HCT116 (cell line): Measurements from ENCODE around the gene SMPDL3A. TPM values are rescaled to one million over a fixed set of nuclear protein-coding genes. Genes with fewer than 3 reads are reported as not detected.

Experiments used
- ATAC-seq: fragments of 200-7000 bp; cut with Tn5 transposase; 2 replicates; pipeline ENCODE4 v1.9.1; 2020; ENCODE audit warnings: mild to moderate bottlenecking, moderate library complexity
- BruUV-seq: library from RNA; stranded (reverse); fragments of 400-500 nt; replicated peaks from 2 replicates; lab custom pipeline; 2021; lab: Mats Ljungman, UMichigan
- CTCF ChIA-PET: fragments of 300-600 bp; sonication (Branson Sonifier 250); formaldehyde crosslinking; loops from one replicate; lab custom pipeline; 2021; ENCODE audit warnings: antibody characterized with exemption; lab: Charles Lee
- POLR2A ChIA-PET: fragments of 300-600, 350-600 bp; sonication (Branson Sonifier 250); formaldehyde crosslinking; loops from one replicate; lab custom pipeline; 2021; ENCODE audit warnings: antibody characterized with exemption; lab: Charles Lee
- RAD21 ChIA-PET, 2 experiments: fragments of 300-600 bp; sonication (Branson Sonifier 250); formaldehyde crosslinking; loops; one replicate each; lab custom pipeline; 2023; ENCODE audit warnings: low total read pairs in 2 of 2; ENCODE audit not compliant: uncharacterized antibody in 2 of 2, unreplicated experiment in 2 of 2, low non-redundant PET in 1 of 2; lab: Charles Lee
- DNase-seq: peaks from one replicate; pipeline ENCODE4 v3.0.0-alpha.2; 2010; ENCODE audit warnings: low read depth, low spot score
- H2AFZ ChIP-seq: fragments of 200-600 bp; shearing (Covaris generic), sonication (generic); 2 replicates; pipeline ENCODE4 v1.6.1; 2017; ENCODE audit warnings: low read depth, mixed run types, mixed read lengths, antibody characterized with exemption, low read length; ENCODE audit not compliant: poor library complexity, severe bottlenecking
- H3K27ac ChIP-seq: 2 replicates; pipeline ENCODE4 v1.5.1; 2012; ENCODE audit warnings: low read depth, low read length
- H3K27me3 ChIP-seq: fragments of 200-600 bp; sonication (generic); 2 replicates; pipeline ENCODE4 v1.6.1; 2016; ENCODE audit warnings: mixed run types, low read length, mixed read lengths; ENCODE audit not compliant: insufficient read depth
- H3K36me3 ChIP-seq, 2 experiments: fragments of 200-500 bp in 1 of 2; fragments of 200-600 bp in 1 of 2; sonication (Bioruptor generic) in 1 of 2; sonication (generic) in 1 of 2; 2 replicates each; pipeline versions ENCODE4 v1.5.1 to v1.6.1; 2014 to 2016; ENCODE audit warnings: low read length in 2 of 2, inconsistent platforms in 1 of 2, mixed read lengths in 1 of 2, mixed run types in 1 of 2; ENCODE audit not compliant: insufficient read depth in 2 of 2, control insufficient read depth in 1 of 2
- H3K4me1 ChIP-seq, 2 experiments: fragments of 200-600 bp in 1 of 2; sonication (generic) in 1 of 2; 2 replicates each; pipeline versions ENCODE4 v1.5.1 to v1.6.1; 2012 to 2017; ENCODE audit warnings: low read length in 2 of 2, inconsistent platforms in 1 of 2, mild to moderate bottlenecking in 1 of 2, mixed read lengths in 1 of 2, mixed run types in 1 of 2, moderate library complexity in 1 of 2; ENCODE audit not compliant: insufficient read depth in 2 of 2, control insufficient read depth in 1 of 2
- H3K4me2 ChIP-seq: fragments of 200-600 bp; sonication (generic); 2 replicates; pipeline ENCODE4 v1.6.1; 2017; ENCODE audit warnings: mixed run types, low read length, mixed read lengths
- H3K4me3 ChIP-seq, 2 experiments: fragments of 200-600 bp in 1 of 2; sonication (generic) in 1 of 2; replicated peaks in 1 of 2; 2 replicates each; pipeline ENCODE4 v1.5.1; 2011 to 2016; ENCODE audit warnings: low read length in 2 of 2, control low read depth in 1 of 2, low read depth in 1 of 2, mild to moderate bottlenecking in 1 of 2, mixed read lengths in 1 of 2, mixed run types in 1 of 2
- H3K79me2 ChIP-seq: fragments of 200-600 bp; sonication (generic); 2 replicates; pipeline ENCODE4 v1.6.1; 2017; ENCODE audit warnings: mild to moderate bottlenecking, mixed run types, low read length, moderate library complexity, mixed read lengths; ENCODE audit not compliant: insufficient read depth
- H3K9ac ChIP-seq: fragments of 200-600 bp; sonication (generic); 2 replicates; pipeline ENCODE4 v1.6.1; 2016; ENCODE audit warnings: low read length, mixed read lengths
- H3K9me2 ChIP-seq: fragments of 200-600 bp; sonication (generic), shearing (Covaris generic); 2 replicates; pipeline ENCODE4 v1.6.1; 2017; ENCODE audit warnings: mixed run types, mild to moderate bottlenecking, moderate library complexity; ENCODE audit not compliant: insufficient read depth
- H3K9me3 ChIP-seq, 2 experiments: fragments of 200-500 bp in 1 of 2; fragments of 200-600 bp in 1 of 2; sonication (Bioruptor generic) in 1 of 2; sonication (generic) in 1 of 2; 2 replicates each; pipeline ENCODE4 v1.6.1; 2014 to 2017; ENCODE audit warnings: low read length in 2 of 2, mixed read lengths in 2 of 2, inconsistent platforms in 1 of 2, low read depth in 1 of 2, mild to moderate bottlenecking in 1 of 2, mixed run types in 1 of 2, moderate library complexity in 1 of 2; ENCODE audit not compliant: control insufficient read depth in 1 of 2, insufficient read depth in 1 of 2
- H4K20me1 ChIP-seq: fragments of 200-600 bp; sonication (generic), shearing (Covaris generic); 2 replicates; pipeline ENCODE4 v1.6.1; 2017; ENCODE audit warnings: mixed run types, mild to moderate bottlenecking, moderate library complexity; ENCODE audit not compliant: insufficient read depth
- ATF3 ChIP-seq: IDR thresholded peaks from 2 replicates; pipeline ENCODE4 v1.6.1; 2012
- CEBPB ChIP-seq: IDR thresholded peaks from 2 replicates; pipeline ENCODE4 v1.6.1; 2012; ENCODE audit warnings: low read depth
- EGR1 ChIP-seq: IDR thresholded peaks from 2 replicates; pipeline ENCODE4 v1.6.1; 2012; ENCODE audit warnings: low read depth
- ELF1 ChIP-seq: IDR thresholded peaks from 2 replicates; pipeline ENCODE4 v1.6.1; 2012; ENCODE audit warnings: low read depth, borderline replicate concordance
- EZH2 ChIP-seq: fragments of 200-600 bp; sonication (generic); IDR thresholded peaks from 2 replicates; pipeline ENCODE4 v1.6.1; 2017; ENCODE audit warnings: antibody characterized with exemption, mixed run types
- EZH2phosphoT487 ChIP-seq: fragments of 200-600 bp; IDR thresholded peaks from 2 replicates; pipeline ENCODE4 v1.6.1; 2018; ENCODE audit warnings: antibody characterized with exemption, borderline replicate concordance
- FOSL1 ChIP-seq: IDR thresholded peaks from 2 replicates; pipeline ENCODE4 v1.6.1; 2012; ENCODE audit warnings: low read depth
- JUND ChIP-seq: IDR thresholded peaks from 2 replicates; pipeline ENCODE4 v1.6.1; 2012
- MAX ChIP-seq: IDR thresholded peaks from 2 replicates; pipeline ENCODE4 v1.6.1; 2012
- POLR2A ChIP-seq: IDR thresholded peaks from 2 replicates; pipeline ENCODE4 v1.7.0; 2011; ENCODE audit warnings: borderline replicate concordance; ENCODE audit not compliant: insufficient read depth, insufficient read length; ENCODE audit errors: extremely low read depth
- POLR2AphosphoS5 ChIP-seq: IDR thresholded peaks from 2 replicates; pipeline ENCODE4 v1.6.1; 2011; ENCODE audit warnings: mild to moderate bottlenecking, low read depth, low read length, moderate library complexity
- RAD21 ChIP-seq: IDR thresholded peaks from 2 replicates; pipeline ENCODE4 v1.6.1; 2012; ENCODE audit warnings: low read depth, mild to moderate bottlenecking
- REST ChIP-seq: IDR thresholded peaks from 2 replicates; pipeline ENCODE4 v1.6.1; 2012; ENCODE audit warnings: low read depth
- SIN3A ChIP-seq: IDR thresholded peaks from 2 replicates; pipeline ENCODE4 v1.6.1; 2012; ENCODE audit warnings: low read depth
- SP1 ChIP-seq: IDR thresholded peaks from 2 replicates; pipeline ENCODE4 v1.6.1; 2012; ENCODE audit warnings: low read depth
- SRF ChIP-seq: IDR thresholded peaks from 2 replicates; pipeline ENCODE4 v1.6.1; 2012; ENCODE audit warnings: low read depth
- TCF7L2 ChIP-seq: IDR thresholded peaks from 2 replicates; pipeline ENCODE4 v1.7.0; 2011; ENCODE audit warnings: borderline replicate concordance, inconsistent platforms; ENCODE audit not compliant: insufficient read depth, insufficient read length; ENCODE audit errors: extremely low read depth
- YY1 ChIP-seq: IDR thresholded peaks from 2 replicates; pipeline ENCODE4 v1.6.1; 2011; ENCODE audit warnings: low read length, low read depth, moderate library complexity, mild to moderate bottlenecking; ENCODE audit not compliant: insufficient replicate concordance; ENCODE audit errors: extremely low read depth
- ZBTB33 ChIP-seq: IDR thresholded peaks from 2 replicates; pipeline ENCODE4 v1.6.1; 2011; ENCODE audit warnings: mild to moderate bottlenecking, low read length, moderate library complexity; ENCODE audit not compliant: insufficient replicate concordance; ENCODE audit errors: extremely low read depth
- ZFX ChIP-seq: fragments of 450-650 bp; IDR thresholded peaks from 2 replicates; pipeline ENCODE4 v1.6.1; 2017
- intact Hi-C: fragments of 100-400 bp; cut with micrococcal nuclease; formaldehyde crosslinking; loops from 2 replicates; pipeline ENCODE4 v1.10.0; 2022
- total RNA-seq: library from RNA; stranded (reverse); gene quantifications from one replicate; pipeline ENCODE4 v1.2.1, GENCODE V29; 2021; ENCODE audit not compliant: unreplicated experiment

The SMPDL3A gene
- total RNA-seq, 1 experiment from 2014 or later: 2.4 TPM

- H2AFZ ChIP-seq: no peak overlapping the region
- RAD21 ChIA-PET: no interaction called here
- H3K4me1 ChIP-seq: no peaks in the 10 kb centered on the region
- no peak overlapping the region for H3K4me2 ChIP-seq
- no peak for ATAC-seq
- no peaks in the 10 kb centered on the region for H4K20me1 ChIP-seq
- H3K9me2 ChIP-seq: no peaks in the 10 kb centered on the region
- POLR2A ChIA-PET: no interaction called here
- no TSS peak for BruUV-seq
- CTCF ChIA-PET: interaction anchor here (3.2 kb wide), 1 partner anchor 92 kb away, joined by 30 read pairs; no protein-coding TSS in a partner anchor
- H3K27ac ChIP-seq: no peak overlapping the region
- intact Hi-C loops: no loop called here
- no peak overlapping the region for H3K4me3 ChIP-seq
- H3K36me3 ChIP-seq: no peaks in the 10 kb centered on the region
- TF ChIP-seq ELF1: no peak
- no peak for TF ChIP-seq POLR2AphosphoS5
- TF ChIP-seq SP1: no peak
- TF ChIP-seq SRF: no peak
- no peak for TF ChIP-seq YY1
- TF ChIP-seq POLR2A: no peak
- no peak for TF ChIP-seq ATF3
- TF ChIP-seq ZFX: no peak
- no peak for TF ChIP-seq EZH2phosphoT487
- TF ChIP-seq MAX: no peak
- no peak for TF ChIP-seq FOSL1
- TF ChIP-seq SIN3A: no peak
- no peak for TF ChIP-seq CEBPB
- no peak for TF ChIP-seq ZBTB33
- no peak for TF ChIP-seq EGR1
- no peak for TF ChIP-seq EZH2
- no peak for TF ChIP-seq RAD21
- no peak for TF ChIP-seq REST
- no peak for TF ChIP-seq TCF7L2
- TF ChIP-seq JUND: no peak
- TF ChIP-seq, all 23 proteins: peak for 0
- H3K9ac ChIP-seq: no peak overlapping the region
- no peaks in the 10 kb centered on the region for H3K79me2 ChIP-seq
- H3K9me3 ChIP-seq: no peaks in the 10 kb centered on the region
- DNase-seq: no peak
- H3K27me3 ChIP-seq: no peaks in the 10 kb centered on the region
These were observed 42.4 kb upstream of the SMPDL3A start for GRCh38 chr6:122746688-122747087.
